ENCODE measurements around the gene PHF12. TPM values are rescaled to one million over a fixed set of nuclear protein-coding genes. Genes with fewer than 3 reads are reported as not detected.

Gene PHF12
- total and polyA plus RNA-seq, 2 of the 8 experiments (the other 6 are each of a cell fraction or from before 2014, with no cell fraction given), result 38.8 to 65.7 TPM

DNA sequence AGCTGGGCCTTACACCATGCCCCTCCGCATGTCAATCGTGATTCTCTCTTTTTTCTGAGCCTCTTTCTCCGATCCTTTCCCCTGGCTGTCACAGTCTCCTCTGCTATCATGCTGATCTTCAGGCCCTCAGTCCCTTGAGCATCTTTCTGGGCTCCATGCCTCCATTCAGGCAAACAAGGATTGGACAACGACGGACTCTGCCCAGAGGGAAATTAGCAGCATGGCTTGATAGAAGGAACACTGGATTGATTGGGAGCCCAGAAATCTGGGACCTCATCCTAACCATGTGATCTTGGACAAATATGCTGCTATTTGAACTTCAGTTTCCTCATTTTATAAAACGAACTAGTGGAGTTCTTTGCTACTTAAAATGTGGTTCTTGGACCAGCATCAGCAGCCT, 19.6 kb upstream of the PHF12 start (continued):
- TF ChIP-seq JUN (IDR thresholded peaks at IDR 0.05; ENCODE audit: low read depth, low read length), result no peak
